HG02571 (cell line): ENCODE measurements around the gene RNPEP.
"Not testable (repeated sequence)": the region's sequence is repeated elsewhere in the genome, so short reads cannot be mapped to it uniquely, and the experiment has no call there.

Experiments
- ATAC-seq: cut with Tn5 transposase; IDR thresholded peaks from one replicate; pipeline ENCODE4 v1.9.1; 2021; ENCODE audit warnings: mild to moderate bottlenecking, moderate library complexity; ENCODE audit not compliant: unreplicated experiment

The RNPEP gene

DNA sequence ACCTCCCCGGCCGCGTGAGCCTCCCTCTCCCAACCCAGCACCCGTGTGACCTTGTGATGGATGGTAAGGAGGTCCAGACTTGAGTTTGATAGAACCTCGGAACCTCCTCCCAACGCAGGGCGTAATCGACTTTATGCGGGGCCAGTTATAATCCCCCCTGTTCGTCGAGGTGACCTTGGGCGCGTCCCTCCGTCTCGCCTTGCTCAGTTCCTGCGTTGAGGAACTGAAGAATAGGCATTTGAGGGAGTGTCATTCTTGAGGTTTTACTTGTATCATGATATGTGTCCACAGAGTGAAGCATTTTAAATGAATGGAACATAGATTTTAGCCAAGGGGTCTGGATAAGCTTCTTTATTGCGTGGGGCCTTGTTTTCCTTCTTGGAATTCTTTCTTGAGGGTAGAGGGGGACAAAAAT lies 26.7 kb upstream of the RNPEP start:
- ATAC-seq = peak; percentile 9

DNA sequence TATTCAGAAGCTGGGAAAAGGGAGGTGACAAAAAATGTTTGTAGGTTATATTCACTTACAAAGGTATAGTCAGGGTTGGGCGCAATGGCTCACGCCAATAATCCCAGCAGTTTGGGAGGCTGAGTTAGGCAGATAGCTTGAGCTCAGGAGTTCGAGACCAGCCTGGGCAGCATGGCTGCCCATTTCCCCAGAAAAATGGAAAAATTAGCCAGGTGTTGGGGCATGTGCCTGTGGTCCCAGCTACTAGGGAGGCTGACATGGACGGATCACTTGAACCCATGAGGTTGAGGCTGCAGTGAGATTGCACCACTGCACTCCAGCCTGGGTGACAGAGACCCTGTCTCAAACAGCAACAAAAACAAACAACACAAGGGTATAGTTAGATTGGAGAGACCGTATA lies 24.1 kb upstream of the RNPEP start:
- ATAC-seq = no peak

DNA sequence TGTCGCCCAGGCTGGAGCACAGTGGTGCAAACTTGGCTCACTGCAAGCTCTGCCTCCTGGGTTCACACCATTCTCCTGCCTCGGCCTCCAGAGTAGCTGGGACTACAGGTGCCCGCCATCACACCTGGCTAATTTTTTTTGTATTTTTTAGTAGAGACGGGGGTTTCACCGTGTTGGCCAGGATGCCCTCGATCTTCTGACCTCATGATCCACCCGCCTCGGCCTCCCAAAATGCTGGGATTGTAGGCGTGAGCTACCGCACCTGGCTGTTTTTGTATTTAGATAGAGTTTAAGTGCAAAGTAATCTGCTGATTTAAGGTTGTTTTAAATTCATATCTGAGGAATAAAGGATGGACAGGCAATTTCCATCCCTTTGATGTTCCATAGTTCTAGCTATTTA lies 20.1 kb upstream of the RNPEP start:
- ATAC-seq = not testable (repeated sequence)

DNA sequence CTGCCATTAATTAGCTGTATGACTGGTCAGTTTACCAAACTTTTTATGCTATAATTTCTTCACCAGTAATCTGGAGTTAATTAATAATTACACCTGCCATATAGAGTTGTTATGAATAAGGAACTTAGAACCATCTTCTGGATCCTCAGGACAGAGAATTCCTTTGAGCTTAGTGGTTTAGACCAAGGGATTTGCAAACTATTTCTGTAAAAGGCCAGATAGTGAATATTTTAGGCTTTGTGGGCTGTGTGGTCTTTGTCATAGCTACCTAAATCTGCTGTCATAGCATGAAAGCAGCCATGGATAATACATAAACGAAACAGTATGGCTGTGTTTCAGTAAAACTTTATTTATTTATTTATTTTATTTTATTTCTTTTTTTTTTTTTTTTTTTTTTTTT lies 18.2 kb upstream of the RNPEP start:
- ATAC-seq = no peak

DNA sequence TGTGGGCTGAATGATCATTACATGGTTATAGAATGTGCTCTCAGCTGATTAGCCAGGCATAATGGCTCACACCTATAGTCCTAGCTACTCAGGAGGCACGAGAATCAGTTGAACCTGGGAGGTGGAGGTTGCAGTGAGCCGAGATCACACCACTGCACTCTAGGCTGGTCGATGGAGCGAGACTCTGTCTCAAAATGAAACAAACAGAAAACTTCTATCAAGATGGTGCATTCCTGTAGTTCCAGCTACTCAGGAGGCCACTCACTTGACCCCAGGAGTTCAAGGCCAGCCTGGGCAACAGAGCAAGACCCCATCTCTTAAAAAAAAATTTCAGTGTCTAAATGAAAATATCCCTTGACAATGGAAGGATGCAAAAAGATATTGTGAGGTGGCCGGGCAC lies 16.3 kb upstream of the RNPEP start:
- ATAC-seq = no peak

DNA sequence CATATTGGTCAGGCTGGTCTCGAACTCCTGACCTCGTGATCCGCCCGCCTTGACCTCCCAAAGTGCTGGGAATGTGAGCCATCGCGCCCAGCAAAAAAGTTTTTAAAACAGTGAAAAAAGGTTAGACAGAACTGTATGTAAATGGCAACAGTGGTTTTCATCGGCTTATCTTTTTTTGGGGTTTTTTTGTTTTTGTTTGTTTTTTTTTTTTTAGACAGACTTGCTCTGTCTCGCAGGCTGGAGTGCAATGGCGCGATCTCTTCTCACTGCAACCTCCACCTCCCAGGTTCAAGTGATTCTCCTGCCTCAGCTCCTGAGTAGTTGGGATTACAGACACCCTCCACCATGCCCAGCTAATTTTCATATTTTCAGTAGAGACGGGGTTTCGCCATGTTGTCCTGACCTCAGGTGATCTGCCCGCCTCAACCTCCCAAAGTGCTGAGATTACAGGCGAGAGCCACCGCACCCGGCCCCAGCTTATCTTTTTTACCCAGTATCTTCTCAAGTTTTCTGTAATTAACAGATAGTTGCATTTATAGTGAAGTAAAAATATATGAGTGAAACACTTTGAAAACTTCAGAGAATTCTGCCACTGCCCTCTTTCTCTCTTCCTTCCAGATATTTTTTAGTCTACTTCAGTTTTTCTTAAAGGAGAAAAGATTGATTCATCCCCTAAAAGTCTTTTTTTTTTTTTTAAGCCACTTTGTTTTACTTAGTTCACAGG lies 14.1 kb upstream of the RNPEP start:
- no peak for ATAC-seq

DNA sequence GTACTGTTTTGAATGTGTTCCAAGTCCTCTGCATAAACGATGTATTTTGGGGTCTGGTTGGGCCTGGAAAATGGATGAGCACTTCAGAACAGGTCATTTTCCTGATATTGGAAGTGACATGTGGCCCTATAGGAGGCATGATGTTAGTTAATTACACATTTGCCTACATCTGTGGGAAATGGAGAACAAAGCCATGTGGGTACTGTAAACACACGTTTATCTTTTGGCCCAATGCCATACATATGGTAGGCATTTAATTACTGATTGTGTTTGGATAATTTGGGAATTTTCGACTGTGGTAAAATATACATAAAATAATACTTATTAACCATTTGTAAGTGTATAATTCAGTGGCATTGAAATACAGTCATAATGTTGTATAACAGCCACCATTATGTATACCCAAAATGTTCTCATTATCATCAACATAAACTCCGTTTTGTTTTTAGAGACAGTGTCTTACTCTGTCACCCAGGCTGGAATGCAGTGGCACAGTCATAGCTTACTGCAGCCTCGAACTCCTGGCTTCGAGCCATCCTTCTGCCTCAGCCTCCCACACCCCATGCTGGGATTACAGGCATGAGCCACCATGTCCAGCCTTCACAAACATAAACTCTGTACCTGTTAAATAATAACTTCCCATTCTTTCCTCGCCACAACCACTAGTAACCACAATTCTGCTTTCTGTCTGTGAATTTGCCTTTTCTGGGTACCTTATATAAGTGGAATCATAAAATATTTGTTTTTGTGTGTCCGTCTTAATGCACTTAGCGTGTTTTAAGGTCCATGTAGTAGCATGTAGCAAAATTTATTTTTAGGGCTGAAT lies 11.9 kb upstream of the RNPEP start:
- no peak for ATAC-seq

DNA sequence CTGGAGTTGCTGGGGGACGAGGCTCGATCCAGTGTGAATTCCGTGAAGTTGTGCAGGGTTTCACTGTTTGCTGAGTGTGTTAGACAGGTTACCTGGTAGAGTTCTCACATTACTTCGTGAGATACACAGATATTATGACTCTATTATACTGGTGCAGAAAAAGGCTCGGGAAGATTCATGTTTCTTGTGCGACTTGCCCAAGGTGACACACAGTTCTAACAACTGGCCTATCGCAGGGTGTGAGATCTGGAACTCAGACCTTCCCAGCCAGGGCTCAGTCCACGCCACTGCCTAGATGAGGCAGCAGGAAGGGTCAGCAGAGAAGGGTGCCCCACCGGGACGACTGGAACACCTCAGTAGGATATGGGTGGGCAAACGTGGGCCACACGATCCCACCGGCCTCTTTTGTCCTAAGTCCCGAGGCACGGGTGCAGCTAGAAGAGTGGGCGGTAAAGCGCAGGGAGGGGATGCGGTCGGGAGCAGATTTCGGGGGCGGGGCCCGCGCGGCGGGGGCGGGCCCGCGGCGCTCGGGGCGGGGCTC lies 296 bp upstream of the RNPEP start:
- peak; percentile 5 for ATAC-seq

DNA sequence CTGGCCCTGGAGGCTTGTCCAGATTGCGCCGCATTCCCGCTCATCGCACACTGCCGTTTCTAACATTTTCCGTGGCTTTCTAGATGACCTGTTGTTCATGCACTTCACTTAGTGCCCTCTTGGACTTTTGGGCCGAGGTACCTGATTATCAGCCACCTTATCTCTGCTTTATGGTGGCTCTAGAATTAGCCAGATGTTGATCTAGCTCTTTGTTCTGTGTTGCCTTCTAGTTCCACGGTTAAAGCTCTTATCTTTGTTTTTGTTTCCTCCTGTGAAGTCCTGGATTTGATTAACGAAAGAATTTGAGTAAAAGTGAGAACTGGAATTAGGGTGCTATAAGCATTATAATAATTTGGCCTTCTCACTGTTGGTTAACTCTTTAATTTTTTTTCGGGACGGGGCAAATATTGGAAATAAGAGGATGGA lies 945 bp downstream of the RNPEP start:
- no peak for ATAC-seq

DNA sequence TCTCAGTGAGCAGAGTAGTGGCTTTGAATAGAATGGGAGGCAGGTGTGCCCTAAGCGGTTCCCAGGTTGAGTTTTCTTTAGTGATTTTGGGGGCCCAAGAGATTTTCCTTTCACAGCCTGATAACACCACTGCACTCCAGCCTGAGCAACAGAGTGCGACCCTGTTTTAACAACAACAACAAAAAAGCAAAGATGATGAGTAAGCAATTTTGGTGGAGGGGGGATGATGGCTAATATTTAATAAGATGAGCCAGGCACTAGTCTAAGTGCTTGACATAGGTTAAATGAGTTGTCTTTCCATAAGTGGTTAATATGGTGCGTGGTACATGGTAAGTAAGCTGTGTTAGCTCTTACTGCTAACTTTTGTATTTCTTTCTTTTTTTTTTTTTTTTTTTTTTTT lies 2.0 kb downstream of the RNPEP start:
- no peak for ATAC-seq

DNA sequence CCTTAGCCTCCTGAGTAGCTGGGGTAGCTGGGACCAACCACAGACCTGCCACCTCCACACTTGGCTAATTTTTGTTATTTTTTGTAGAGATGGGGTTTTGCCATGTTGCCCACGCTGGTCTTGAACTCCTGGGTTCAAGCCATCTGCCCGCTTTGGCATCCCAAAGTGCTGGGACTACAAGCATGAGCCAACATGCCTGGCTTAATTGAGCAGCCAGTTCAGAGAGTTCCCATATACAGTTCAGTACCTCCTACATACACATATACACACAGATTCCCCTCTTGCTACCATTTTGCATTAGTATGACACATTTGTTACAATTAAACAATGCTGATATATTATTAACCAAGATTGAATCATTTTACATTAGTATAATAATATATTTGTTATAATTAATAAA lies 2.9 kb downstream of the RNPEP start:
- no peak for ATAC-seq

DNA sequence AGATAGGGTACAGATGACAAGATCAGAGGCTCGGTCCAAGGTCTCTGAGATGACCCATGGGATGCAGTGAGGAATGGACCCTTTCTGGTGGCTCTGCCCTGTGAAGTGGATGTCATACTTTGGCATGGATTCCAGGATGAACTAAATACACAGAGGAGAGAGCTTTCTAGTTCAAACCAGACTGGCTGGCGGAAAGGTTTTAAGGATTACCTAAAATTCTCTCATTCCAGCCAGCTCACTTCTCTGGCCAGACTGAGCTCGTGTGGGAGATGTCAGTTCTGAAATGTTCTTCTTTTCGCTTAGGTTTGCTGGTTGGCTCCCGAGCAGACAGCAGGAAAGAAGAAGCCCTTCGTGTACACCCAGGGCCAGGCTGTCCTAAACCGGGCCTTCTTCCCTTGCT lies 6.2 kb downstream of the RNPEP start:
- no peak for ATAC-seq

DNA sequence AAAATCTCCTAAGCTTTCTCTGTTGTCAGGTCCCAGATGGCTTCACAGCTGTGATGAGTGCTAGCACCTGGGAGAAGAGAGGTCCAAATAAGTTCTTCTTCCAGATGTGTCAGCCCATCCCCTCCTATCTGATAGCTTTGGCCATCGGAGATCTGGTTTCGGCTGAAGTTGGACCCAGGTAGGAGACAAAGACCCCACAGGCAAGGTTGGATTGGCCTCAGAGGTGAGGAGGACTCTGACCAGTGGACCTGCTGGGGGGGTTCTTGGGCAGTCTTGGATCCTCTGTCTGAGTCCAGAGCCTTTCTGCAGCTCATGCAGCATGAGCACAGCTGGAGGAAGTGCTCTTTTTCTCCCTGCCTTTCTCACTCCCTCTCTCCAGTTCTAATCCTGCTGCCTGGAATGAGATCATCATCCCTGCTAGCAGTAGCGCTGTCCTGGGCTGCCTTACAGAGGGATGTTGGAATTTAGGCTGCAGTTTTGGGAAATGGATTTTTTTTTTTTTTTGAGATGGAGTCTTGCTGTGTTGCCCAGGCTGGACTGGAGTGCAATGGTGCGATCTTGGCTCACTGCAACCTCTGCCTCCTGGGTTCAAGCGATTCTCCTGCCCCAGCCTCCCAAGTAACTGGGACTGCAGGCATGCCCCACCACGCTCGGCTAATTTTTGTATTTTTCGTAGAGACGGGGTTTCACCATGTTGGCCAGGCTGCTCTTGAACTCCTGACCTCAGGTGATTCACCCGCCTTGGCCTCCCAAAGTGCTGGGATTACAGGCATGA lies 7.1 kb downstream of the RNPEP start:
- no peak for ATAC-seq

DNA sequence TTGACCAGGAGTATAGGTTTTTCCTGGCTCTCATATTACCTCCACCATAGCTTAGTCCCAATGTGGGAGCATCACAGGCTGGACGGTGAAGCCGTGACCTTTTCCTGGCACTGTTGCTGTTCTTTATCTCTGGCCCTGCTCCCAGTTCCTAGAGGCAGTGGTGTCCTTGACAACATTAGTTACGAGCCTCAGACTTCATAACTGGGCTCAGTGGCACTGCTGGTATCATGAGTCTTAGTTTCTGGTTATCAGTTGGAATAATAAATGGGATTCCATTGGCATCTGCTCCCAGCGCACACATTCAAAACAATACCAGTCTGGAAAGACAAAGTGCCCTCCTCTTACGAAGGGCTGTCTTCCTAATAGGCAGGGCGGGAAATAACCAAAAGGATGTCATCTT lies 8.0 kb downstream of the RNPEP start:
- no peak for ATAC-seq

DNA sequence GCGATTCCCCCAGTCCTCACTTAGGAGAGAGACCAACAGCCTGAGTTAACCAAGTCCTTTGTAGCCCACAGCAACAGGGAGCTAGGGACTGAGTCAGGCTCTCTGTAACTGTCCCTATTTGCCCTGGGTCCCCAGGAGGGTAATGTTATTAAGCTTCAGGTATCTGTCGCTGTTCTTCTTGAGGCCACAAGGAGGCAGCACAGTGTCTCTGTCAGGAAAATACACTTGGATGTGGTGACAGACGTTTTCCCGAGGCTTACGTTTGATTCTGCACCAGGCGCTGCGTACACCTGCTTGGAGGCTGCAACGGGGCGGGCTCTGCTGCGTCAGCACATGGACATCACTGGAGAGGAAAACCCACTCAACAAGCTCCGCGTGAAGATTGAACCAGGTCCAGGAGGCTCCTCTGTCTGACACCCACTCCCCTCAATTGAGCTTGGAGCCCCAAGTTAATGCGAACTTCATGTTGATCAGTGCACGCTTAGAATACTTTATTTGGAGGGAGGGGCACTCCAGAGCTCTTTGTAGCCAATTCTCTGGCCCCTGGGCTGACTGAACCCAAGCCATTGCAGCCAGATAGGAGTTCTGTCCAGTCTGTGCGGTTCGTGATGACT lies 17.3 kb downstream of the RNPEP start:
- no peak for ATAC-seq

DNA sequence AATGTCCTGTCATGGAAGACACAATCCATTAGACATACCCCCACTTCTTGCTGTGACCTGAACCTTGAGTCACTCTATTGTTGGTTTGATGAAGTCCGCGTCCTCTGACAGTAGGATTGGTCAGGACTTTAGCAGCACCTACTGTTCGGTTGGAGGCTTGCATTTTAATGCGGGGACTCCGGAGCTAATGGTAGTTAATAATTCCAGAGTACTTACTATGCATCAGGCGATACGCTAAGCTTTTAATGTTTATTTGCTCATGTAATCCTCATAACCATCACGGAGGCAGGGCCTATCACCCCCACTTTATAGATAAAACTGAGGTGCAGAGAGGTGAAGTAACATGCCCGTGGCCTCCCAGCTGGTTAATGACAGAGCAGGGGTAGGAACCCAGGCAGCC lies 20.1 kb downstream of the RNPEP start:
- no peak for ATAC-seq

DNA sequence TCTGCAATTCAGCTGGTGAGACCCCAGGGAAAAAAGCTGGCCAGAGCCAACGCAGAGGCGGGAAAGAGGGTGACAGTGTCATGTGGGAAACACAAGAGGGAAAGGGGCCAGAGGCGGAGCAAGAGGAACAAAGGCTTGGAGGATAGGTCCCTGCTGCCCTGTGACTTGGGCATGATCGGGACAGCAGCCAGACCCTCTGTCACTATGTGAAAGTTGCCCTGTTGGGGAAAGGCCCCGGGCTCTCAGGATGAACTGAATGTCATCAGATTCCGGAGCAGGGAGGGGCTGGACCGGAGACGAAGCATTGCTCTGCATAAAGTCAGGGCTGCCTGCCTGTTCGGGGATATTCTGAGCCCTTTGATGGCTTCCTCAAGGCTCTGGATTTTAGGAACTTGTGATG lies 22.3 kb downstream of the RNPEP start:
- no peak for ATAC-seq

DNA sequence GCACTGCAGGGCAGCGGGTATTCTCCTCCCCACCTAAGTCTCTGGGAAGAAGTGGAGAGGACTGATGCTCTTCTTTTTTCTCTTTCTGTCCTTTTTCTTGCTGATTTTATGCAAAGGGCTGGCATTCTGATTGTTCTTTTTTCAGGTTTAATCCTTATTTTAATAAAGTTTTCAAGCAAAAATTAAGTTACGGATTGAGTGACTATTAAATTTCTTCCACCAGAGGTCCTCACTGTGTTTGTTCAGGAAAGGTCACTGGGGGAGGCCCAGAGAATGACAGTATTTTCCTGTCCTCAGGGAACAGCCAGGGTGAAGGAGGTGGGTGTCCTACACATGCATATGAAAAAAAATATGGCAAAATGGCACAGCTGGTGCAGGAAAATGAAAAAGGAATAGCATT lies 23.5 kb downstream of the RNPEP start:
- no peak for ATAC-seq

DNA sequence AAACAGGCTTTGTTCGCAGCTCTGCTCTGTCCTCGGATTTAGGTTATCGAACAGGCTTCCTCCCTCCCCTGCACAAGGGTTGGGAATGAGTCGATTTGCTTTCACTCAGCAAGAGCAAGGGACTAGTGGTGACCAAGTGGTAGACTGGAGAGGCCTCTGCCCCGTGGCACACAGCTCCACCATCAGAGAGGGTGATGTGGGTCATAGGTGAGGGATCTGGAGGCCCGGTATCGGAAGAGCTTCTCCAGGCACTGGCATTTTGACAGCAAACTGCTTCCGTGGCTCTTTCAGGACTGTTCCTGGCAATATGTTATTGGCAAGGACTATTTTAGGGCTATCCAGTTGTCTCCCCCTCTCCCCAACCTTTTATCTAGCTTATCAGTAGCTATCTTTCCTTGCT lies 24.9 kb downstream of the RNPEP start:
- ATAC-seq = no peak

DNA sequence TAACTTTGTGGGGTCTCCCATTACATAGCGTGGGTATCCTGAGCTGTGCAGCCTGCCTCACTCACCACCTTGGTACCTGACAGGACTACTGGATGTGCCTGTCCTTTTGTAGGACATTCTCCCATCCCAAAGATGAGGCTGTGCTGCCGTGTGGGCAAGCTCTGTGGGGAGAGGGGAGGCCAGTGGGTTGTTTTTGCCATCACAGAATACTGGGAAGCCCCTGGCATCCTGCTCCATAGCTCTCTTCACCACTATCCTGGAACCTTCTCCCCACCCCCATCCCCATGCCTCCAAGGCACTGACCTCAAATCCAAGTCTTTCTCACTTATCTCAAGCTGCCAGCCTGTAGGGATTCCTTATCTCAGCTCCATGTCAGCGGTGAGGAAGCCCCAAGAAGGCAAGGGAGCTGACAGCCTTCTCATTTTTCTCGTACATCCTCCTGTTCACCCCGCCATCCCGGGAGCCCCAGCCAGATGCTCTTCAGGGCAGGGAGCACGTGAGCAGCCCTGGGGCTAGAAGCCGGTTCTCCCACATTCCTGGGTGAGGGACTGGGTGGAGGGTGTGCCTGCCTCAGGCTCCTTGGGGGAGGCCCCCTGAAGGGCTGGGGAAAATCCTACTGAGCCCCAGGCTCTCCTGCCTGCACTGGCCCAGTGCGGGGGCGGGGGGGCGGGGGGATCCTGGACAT lies 25.5 kb downstream of the RNPEP start:
- ATAC-seq = no peak
